GM21528 (cell line): ENCODE results near the gene DPYD.
A peak's percentile ranks its signal among the peaks of the same experiment; 100 is the strongest.

Experiments used
- ATAC-seq: cut with Tn5 transposase; IDR thresholded peaks from one replicate; pipeline ENCODE4 v1.9.1; 2021; ENCODE audit warnings: mild to moderate bottlenecking, moderate library complexity; ENCODE audit not compliant: unreplicated experiment, low FRiP score

The DPYD gene

GRCh38 chr1:97563926-97564325, 356.9 kb downstream of the DPYD start:
- ATAC-seq, result no peak

GRCh38 chr1:97562081-97562480, 358.8 kb downstream of the DPYD start:
- ATAC-seq, result no peak

- ATAC-seq, result no peak
Observed at GRCh38 chr1:97560714-97561113, 360.1 kb downstream of the DPYD start.

- no peak for ATAC-seq
Observed at GRCh38 chr1:97553971-97554370, 366.9 kb downstream of the DPYD start.

- ATAC-seq, result no peak
Observed at GRCh38 chr1:97551113-97551512, 369.7 kb downstream of the DPYD start.

- no peak for ATAC-seq
Observed at GRCh38 chr1:97545446-97545845, 375.4 kb downstream of the DPYD start.

DNA sequence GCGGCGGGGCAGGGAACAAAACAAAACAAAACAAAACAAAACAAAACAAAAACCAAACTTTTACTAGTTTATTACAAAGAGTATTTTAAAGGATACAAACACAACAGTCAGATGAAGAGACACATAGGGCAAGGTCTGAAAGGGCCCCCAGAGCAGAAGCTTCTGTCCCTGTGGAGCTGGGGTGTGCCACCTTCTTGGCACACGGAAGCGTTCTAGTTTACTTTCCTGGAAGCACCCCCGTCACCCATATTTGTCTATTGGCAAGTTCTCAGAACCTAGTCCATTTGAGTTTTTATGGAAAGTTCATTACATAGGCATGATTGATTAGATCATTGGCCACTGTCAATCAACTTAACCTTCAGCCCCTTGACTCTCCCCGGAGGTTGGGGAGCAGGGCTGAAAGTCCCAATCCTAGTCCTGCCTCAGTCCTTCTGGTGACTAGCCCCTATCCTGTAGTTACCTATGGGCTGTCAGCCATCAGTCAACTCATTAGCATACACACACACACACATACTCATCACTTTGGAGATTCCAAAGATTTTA, 380.4 kb downstream of the DPYD start:
- no peak for ATAC-seq

DNA sequence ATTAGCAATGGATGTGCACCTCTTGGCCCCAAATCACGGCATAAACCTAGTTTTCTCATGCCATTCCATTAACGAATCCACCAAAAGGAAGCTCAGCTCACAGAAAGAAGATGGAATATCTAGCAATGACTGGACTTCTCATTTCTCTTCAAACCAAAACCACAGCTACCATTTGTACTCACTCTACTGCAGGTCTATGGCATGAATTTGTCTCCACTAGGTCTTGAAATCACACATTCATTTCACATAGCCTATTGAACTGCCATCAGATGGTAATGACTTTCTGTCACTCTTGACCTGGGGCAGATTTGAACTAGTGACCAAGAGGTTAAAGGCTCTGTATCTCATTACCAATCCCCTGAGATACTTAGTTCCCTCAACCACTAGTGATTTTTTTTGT, 382.7 kb downstream of the DPYD start:
- no peak for ATAC-seq

DNA sequence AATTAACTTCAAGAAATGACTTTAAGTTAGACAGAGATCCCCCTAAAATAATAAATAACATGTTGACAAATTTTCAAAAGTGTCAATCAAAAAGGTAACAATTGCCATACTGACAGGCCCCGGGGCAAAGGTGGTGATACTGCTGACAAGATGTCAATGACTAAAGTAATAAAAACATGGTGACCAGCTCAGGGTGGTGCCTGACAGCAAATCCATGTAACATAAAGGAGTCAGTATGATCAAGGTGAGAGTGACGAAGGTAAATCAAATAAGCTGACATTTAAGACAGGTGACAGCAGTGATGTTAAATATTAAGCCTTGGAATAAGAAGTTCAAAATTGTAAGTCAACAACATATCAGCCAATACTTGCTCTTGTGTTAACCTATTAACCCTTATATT, 387.5 kb downstream of the DPYD start:
- no peak for ATAC-seq

DNA sequence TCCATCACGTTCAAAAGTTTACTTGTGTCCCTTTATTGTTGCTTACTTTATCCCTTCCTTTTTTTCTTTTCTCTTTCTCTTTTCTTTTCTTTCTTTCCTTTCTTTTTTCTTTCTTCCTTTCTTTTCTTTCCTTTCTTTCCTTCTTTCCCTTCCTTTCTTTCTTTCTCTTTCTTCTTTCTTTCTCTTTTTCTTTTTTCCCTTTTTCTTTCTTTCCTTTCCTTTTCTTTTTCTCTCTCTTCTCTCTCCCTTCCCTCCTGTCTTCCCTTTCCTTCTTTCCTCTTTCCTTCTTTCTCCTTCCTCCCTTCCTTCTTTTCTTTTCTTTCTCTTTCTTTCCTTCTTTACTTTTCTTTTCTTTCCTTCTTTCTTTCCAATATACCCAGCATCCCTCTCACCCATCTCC, 391.2 kb downstream of the DPYD start:
- ATAC-seq, result no peak

- ATAC-seq, result no peak
Observed at GRCh38 chr1:97524211-97524610, 396.6 kb downstream of the DPYD start.

- no peak for ATAC-seq
Observed at GRCh38 chr1:97516588-97516987, 404.2 kb downstream of the DPYD start.

DNA sequence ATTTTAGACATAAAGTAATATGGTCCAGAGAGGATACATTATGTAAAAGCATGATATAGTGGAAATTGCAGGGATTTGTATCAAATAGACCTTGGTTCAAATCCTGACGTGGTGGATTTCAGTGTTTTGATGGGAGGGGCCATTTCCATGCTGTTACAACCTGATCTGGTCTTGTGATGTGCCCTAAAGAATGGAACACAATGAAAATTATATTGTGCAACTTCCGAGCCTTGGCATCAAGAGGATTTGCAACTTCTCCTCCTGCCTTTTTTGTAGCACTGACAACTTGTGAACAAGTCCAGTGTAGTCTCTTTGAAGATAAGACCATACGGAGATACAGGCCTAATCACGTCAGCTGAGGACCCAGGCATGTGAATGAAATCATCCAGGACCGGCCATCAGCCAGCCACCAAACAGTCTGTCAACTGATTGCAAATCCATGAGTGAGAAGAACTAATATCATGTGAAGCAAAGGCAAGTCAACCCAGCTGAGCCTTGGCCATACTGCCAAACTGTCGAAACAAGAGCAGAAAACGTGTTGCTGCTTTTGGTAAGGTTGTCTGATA, 412.1 kb downstream of the DPYD start:
- no peak for ATAC-seq

DNA sequence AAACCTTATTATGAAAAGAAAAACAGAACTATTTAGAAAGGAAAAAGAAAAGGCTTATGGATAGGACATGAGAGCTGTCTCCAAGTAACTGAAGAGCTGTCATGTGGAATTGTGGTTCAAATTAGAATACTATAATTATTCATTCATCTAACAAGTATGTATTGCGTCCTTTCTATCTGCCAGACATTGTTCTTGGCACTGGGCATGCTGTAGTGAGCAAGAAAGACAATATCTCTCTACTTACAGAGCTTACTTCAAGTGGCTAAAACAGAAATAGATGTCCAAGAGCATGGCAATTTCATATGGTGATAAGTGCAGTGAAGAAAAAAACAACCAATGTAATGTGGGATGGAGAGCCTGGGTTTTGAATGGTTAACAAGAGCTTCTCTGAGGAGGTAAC, 413.0 kb downstream of the DPYD start:
- ATAC-seq, result no peak

GRCh38 chr1:97506368-97506767, 414.5 kb downstream of the DPYD start:
- no peak for ATAC-seq

DNA sequence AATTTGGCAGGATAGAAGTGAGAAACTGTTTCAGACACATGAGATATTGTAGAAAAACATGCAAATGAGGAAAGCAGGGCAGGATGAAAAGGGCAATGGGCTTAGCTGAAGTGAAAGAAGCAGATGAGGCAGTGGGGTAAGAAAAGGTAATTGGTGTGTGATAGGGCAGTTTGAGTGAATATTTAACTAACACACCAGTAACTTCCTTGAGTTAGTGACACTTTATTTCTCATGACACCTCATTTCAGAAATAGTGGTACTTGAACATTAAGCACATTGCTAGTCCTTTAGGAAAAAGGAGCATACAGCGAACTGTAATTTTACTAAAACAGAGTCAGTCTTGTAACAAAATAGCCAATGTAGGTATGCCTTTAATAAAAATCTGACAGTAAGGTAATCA, 415.0 kb downstream of the DPYD start:
- ATAC-seq, result peak; percentile 96

DNA sequence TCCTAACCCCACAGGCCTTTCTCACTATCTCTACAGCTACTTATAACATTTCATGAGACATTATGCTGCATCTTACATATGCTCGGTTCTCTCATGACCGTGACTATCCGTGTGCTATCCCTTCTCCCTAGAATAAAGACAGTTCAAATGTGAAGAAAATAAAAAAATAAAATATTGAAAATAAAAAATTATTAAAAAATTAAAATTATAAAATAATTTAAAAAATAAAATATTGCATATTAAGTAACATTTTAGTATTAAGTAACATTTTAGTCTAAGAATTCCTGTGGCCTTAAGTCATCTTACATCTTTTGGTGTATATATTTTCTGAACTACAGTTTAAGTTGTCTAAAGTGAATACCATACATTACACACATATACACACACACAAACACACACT, 415.5 kb downstream of the DPYD start:
- ATAC-seq, result peak; percentile 19

DNA sequence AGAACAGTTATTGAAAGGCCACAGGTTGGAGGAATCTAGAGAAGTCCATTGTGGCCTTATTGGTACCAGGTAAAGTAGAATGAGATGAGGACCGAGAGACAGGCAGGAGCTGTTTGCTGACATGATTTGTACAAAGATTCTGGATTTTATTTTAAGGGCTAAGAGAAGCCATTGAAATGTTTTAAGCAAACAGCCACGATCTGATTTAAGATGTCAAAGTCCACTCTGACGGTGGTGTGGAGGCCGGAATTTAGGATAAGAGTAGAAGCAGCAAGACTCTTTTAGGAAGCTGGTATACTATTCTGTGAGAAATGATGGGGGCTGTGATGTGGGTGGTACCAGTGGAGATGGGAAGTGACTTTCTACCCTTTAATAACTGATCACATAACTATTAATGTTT, 418.5 kb downstream of the DPYD start:
- no peak for ATAC-seq

DNA sequence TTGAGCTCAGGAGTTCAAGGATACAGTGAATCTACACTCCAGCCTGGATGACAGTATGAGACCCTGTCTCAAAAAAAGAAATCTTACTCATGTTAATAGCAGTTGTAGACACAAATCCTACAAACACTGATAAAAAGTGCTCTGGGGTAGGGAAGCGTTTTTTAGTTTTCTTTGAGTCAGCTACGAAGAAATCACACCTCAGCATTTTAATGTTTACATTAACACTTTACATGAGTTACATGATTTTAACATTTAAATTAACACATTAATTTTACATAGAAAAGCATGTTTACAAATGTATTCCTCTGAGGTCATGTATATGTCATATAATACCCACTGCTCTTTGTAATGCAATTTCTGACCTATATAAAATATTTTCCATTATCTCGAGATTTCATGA, 419.2 kb downstream of the DPYD start:
- no peak for ATAC-seq

- ATAC-seq, result no peak
Observed at GRCh38 chr1:97500760-97501159, 420.1 kb downstream of the DPYD start.

DNA sequence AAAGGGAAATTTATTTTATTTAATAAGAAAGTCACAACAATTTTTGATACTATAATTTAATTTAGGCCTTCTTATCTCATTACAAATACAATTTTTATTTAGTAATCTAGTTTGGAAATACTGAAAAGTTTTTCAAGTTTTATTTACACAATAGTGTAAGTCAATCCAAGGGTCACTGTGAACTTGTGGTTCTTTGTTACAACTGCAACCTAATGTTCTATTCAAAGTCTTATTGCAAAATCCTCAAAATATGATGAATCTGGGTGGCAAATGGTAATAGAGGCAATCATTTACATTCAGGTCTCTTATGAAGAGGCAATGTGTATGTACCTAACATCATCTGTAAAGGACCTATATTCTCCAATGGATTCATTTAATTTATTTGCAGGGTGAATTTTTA, 421.2 kb downstream of the DPYD start:
- no peak for ATAC-seq

- peak; percentile 68 for ATAC-seq
Observed at GRCh38 chr1:97489834-97490233, 431.0 kb downstream of the DPYD start.

GRCh38 chr1:97488530-97488929, 432.3 kb downstream of the DPYD start:
- ATAC-seq, result no peak
